A172 (cell line): ENCODE data around the gene PPP3R2. TPM values are rescaled to one million over a fixed set of nuclear protein-coding genes. Genes with fewer than 3 reads are reported as not detected.

Source experiments
- total RNA-seq: library from RNA; depleted of rRNA; stranded (reverse); fragments of >200 nt; shearing (Covaris generic); gene quantifications from 2 replicates; pipeline ENCODE4 v1.2.3, GENCODE V29; 2014; rRNA removed

The PPP3R2 gene
- total RNA-seq, 1 experiment from 2014 or later = not detected

Other genes with a start within 250 kb of the PPP3R2 start
- not detected in 2 replicates for gene BAAT, start 210.0 kb downstream of the PPP3R2 start, total RNA-seq
- gene MRPL50, start 196.4 kb downstream of the PPP3R2 start, total RNA-seq = 38.5 and 38.7 TPM in 2 replicates
- gene ZNF189, start 196.1 kb downstream of the PPP3R2 start, total RNA-seq = 23.7 and 28.0 TPM in 2 replicates
- not detected in 2 replicates for gene ALDOB, start 159.2 kb downstream of the PPP3R2 start, total RNA-seq
- 46.2 and 57.7 TPM in 2 replicates for gene RNF20, start 61.1 kb downstream of the PPP3R2 start, total RNA-seq
- gene GRIN3A, start 143.7 kb upstream of the PPP3R2 start, total RNA-seq = not detected in 2 replicates